ENCODE results near the gene RAB5B. TPM values are rescaled to one million over a fixed set of nuclear protein-coding genes. Genes with fewer than 3 reads are reported as not detected.

The RAB5B gene
- total RNA-seq, 2 donors from 2014 or later: 70.3 to 89.2 TPM

GRCh38 chr12:56042843-56043242 is 69.0 kb downstream of the RAB5B start:
- H3K27ac ChIP-seq: peak overlapping the region; percentile 92 to 99

More at GRCh38 chr12:56042843-56043242, 69.0 kb downstream of the RAB5B start:
- Histone ChIP-seq H3K36me3 (peaks cover 21% of the 10 kb centered on the region), H3K27me3 (replicated peaks; ENCODE audit: insufficient read depth) (no peaks in the 10 kb centered on the region), H3K9me3 (no peaks in the 10 kb centered on the region), H3K4me1 (ENCODE audit: control insufficient read depth in 1 of 2, low read depth in 2 of 2) (peaks cover 14 to 21% of the 10 kb centered on the region in 2 donors), H3K4me3 (peak overlapping the region; percentile 82)
- no peak for TF ChIP-seq CTCF (IDR thresholded peaks at IDR 0.05)
- ATAC-seq (ENCODE audit: insufficient number of reproducible peaks, low FRiP score, low read depth) (no peak), DNase-seq (ENCODE audit: low spot score) (no peak)

Other genes with a start within 250 kb of the RAB5B start
- 100 to 1,000 TPM; 615 to 776 TPM for gene CD63, start 245.1 kb upstream of the RAB5B start, total RNA-seq
- 1 to 10 TPM; 3.0 to 9.7 TPM for gene GDF11, start 231.0 kb upstream of the RAB5B start, total RNA-seq
- 10 to 100 TPM; 39.1 to 49.2 TPM for gene SARNP, start 156.4 kb upstream of the RAB5B start, total RNA-seq
- 10 to 100 TPM; 13.8 to 16.2 TPM for gene ORMDL2, start 156.0 kb upstream of the RAB5B start, total RNA-seq
- 10 to 100 TPM; 27.5 to 39.6 TPM for gene DNAJC14, start 144.5 kb upstream of the RAB5B start, total RNA-seq
- 10 to 100 TPM; 72.9 to 85.0 TPM for gene MMP19, start 131.1 kb upstream of the RAB5B start, total RNA-seq
- gene PYM1, start 46.2 kb upstream of the RAB5B start, total RNA-seq: 10 to 100 TPM; 19.0 to 31.6 TPM
- gene DGKA, start 42.9 kb upstream of the RAB5B start, total RNA-seq: 100 to 1,000 TPM in 1 of 2 donors, 10 to 100 TPM in 1; 72.8 to 104 TPM
- under 1 TPM in 1 of 2 donors, not detected in 1; 0.99 TPM for gene PMEL, start 8.0 kb upstream of the RAB5B start, total RNA-seq
- 10 to 100 TPM; 18.0 to 32.5 TPM for gene CDK2, start 7.2 kb upstream of the RAB5B start, total RNA-seq
- gene SUOX, start 23.2 kb downstream of the RAB5B start, total RNA-seq: 10 to 100 TPM; 17.6 to 20.6 TPM
- 1 to 10 TPM; 4.5 to 7.6 TPM for gene IKZF4, start 47.0 kb downstream of the RAB5B start, total RNA-seq
- gene RPS26, start 67.8 kb downstream of the RAB5B start, total RNA-seq: 1,000 to 10,000 TPM in 1 of 2 donors, 100 to 1,000 TPM in 1; 103 to 1,114 TPM
- 1 to 10 TPM; 1.1 to 3.2 TPM for gene ERBB3, start 106.1 kb downstream of the RAB5B start, total RNA-seq
- 100 to 1,000 TPM in 1 of 2 donors, 10 to 100 TPM in 1; 53.2 to 111 TPM for gene PA2G4, start 130.5 kb downstream of the RAB5B start, total RNA-seq
- gene RPL41, start 142.6 kb downstream of the RAB5B start, total RNA-seq: 1,000 to 10,000 TPM in 1 of 2 donors, 100 to 1,000 TPM in 1; 923 to 1,490 TPM
- 1 to 10 TPM; 4.1 to 7.1 TPM for gene ZC3H10, start 144.2 kb downstream of the RAB5B start, total RNA-seq
- gene ESYT1, start 154.2 kb downstream of the RAB5B start, total RNA-seq: 100 to 1,000 TPM; 113 to 128 TPM
- gene MYL6B, start 178.5 kb downstream of the RAB5B start, total RNA-seq: 10 to 100 TPM; 17.1 to 19.1 TPM
- gene MYL6, start 184.3 kb downstream of the RAB5B start, total RNA-seq: 1,000 to 10,000 TPM; 1,762 to 3,064 TPM
- 100 to 1,000 TPM in 1 of 2 donors, 10 to 100 TPM in 1; 68.6 to 109 TPM for gene SMARCC2, start 215.4 kb downstream of the RAB5B start, total RNA-seq
- gene RNF41, start 247.8 kb downstream of the RAB5B start, total RNA-seq: 10 to 100 TPM; 66.6 to 76.5 TPM